ENCODE measurements around the gene IQCF6.
"Not testable (repeated sequence)": the region's sequence is repeated elsewhere in the genome, so short reads cannot be mapped to it uniquely, and the experiment has no call there.

Gene IQCF6

DNA sequence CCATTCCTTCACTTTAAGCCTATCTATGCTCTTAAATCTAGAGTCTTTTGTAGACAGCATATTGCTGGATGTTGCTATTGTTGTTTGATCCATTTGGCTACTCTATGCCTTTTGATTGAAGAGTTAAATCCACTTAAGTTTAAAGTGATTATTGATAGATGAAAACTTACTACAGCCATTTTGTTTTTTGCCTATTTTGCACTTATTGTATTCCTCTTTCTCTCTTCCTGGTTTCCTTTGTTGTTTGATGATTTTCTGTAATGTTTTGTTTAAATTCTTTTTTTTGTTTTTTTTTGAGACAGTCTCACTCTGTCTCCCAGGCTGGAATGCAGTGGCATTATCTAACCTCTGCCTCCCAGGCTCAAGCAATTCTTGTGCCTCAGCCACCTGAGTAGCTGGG, 19.8 kb downstream of the IQCF6 start:
- no peak for DNase-seq

GRCh38 chr3:51753763-51754750, 25.0 kb downstream of the IQCF6 start:
- DNase-seq, result not testable (repeated sequence)

DNA sequence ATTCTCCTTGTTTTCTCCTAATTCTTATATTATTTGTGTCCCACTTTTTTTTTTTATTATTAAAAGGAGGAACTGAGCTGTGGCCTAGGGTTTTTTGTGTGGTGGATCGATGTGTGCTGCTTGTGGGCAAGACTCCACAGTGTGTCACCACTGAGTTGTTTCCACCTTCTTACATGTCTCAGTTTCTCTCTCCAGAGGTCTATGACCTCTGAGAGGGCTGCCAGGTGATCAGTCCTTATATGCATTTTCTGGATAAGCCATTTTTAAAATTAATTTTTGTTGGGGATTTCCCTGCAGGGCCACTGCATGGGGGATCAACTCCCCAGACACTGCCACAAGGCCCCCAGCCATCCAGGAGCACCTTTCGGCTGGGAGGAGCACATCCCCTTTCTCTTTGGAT, 27.8 kb downstream of the IQCF6 start:
- DNase-seq, result no peak

DNA sequence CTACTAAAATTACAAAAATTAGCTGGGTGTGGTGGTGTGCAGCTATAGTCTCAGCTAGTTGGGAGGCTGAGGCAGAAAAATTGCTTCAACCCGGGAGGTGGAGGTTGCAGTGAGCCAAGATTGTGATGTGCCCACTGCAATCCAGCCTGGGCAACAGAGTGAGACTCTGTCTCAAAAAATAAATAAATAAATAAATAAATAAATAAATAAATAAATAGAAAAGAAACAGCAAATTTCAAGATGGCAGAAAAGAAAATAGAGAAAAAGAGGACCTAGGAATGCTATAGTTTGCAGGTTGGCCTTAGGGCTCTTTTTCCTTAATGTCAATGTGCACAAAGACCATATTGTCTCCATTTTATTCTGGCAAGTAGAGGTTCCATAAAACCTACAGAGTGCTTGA, 28.2 kb downstream of the IQCF6 start:
- no peak for DNase-seq

- DNase-seq, result no peak
These were observed 30.7 kb downstream of the IQCF6 start for GRCh38 chr3:51748327-51748726.

DNA sequence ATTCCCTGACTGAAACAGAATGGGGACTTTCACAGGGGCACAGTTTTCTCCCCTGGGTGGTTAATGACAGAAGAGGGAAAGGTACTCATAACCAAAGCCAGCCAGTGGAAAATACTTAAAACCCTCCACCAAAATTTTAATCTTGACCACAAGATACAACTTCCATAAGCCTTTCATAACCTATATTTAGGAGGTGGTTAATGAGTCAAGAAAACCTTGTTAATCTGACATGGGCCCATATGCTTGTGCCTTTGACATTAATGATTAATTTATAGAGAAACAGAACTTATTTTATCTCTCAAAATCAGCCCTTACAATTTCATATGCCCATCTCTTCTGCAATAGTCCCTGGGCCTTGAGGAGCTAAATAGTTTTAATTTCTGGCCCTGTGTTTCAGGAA, 31.2 kb downstream of the IQCF6 start:
- no peak for DNase-seq

GRCh38 chr3:51742978-51743377, 36.1 kb downstream of the IQCF6 start:
- not testable (repeated sequence) for DNase-seq

DNA sequence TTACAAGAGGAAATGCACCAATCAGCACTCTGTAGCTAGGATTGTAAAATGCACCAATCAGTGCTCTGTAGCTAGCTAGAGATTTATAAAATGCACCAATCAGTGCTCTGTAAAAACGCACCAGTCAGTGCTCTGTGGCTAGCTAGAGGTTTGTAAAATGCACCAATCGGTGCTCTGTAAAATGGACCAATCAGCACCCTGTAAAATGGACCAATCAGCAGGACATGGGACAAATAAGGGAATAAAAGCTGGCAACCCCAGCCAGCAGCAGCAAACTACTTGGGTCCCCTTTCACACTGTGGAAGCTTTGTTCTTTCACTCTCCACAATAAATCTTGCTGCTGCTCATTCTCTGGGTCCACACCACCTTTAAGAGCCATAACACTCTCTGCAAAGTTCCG, 36.7 kb downstream of the IQCF6 start:
- not testable (repeated sequence) for DNase-seq

DNA sequence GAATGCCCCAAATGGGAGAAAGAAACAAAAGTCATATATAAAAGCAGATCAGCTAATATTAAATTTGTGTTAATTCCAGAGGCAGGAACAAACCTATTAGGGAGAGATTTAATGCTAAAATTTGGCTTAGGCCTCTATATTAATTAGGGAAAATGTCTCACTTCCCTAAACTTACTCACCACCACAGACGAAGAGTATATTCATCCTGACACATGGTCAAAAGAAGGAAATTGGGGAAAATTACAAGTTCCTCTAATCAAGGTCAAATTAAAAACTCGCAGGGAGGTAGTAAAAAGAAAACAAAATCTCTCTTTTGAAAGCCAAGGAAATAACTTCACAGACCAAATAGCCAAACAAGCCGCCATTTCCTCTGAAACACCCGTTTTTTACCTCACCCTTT, 39.9 kb downstream of the IQCF6 start:
- no peak for DNase-seq

GRCh38 chr3:51735950-51736349, 43.1 kb downstream of the IQCF6 start:
- DNase-seq, result no peak

DNA sequence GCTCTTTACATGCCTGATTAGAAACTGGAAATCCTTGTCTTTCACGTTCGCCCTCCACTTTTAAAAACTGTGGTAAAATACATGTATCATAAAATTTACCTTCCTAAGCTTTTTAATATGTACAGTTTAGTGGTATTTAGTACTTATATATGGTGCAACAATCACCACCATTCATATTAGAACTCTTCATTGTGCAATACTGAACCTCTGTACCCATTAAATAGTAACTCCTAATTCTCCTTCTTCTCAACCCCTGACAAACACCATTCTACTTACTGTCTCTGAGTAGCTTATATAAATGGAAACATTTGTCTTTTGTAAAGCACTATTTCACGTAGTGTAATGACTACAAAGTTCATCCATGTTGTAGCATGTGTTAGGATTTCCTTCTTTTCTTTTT, 44.0 kb downstream of the IQCF6 start:
- no peak for DNase-seq

GRCh38 chr3:51734572-51734907, 44.5 kb downstream of the IQCF6 start:
- DNase-seq, result no peak

DNA sequence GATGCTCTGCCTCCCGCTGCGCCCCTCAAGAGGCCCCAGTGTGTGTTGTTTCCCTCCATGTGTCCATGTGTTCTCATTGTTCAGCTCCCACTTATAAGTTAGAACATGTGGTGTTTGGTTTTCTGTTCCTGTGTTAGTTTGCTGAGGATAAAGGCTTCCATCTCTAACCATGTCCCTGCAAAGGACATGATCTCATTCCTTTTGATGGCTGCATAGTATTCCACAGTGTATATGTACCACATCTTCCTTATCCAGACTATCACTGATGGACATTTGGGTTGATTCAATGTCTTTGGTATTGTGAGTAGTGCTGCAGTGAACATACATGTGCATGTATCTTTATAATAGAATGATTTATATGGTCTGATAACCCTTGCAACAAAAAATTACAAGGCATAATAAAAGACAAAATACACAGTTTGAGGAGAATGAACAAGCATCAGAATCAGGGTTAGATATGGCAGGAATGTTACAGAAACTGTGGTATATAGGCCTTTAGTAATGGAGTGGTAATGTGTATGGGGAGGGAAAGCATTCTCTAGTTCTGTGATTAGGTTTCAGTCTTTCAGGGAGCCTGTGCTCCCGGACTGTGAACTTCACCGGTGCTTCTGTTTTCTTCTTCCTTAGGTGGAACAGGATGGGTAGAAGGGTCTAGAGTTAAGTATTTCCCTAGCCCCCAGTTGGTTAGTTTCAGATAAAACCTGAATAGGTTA, 45.0 kb downstream of the IQCF6 start:
- no peak for DNase-seq

DNA sequence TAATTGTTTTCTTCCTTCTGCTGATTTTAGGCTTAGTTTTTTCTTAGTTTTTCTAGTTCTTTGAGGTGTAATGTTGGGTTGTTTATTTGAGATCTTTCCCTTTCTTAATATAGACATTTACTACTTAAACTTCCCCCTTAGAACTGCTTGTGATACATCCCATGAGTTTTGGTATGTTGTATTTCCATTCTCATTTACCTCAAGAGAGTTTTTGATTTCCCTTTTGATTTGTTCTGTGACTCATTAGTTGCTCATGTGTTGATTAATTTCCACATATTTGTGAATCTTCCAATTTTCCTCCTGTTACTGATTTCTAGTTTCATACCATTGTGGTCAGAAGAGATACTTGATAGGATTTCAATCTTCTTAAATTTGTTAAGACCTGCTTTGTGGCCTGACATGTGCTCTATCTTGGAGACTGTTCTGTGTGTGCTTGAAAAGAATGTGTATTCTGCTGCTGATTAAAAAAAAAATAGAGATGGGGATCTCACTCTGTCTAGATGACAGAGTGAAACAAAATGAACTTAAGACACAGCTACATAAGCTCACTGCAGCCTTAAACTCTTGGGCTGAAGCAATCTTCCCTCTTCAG, 49.9 kb downstream of the IQCF6 start:
- DNase-seq, result no peak

All from eye (tissue), 1 donor.